ENCODE measurements around the gene SPEF1.

SPEF1 gene

GRCh38 chr20:3775457-3776108 lies 5.7 kb downstream of the SPEF1 start:
- no peak overlapping the region for H3K4me3 ChIP-seq (ENCODE audit: low read length)
- no peak for DNase-seq (ENCODE audit: low read depth)
- no peak for TF ChIP-seq CTCF (IDR thresholded peaks at IDR 0.05; ENCODE audit: insufficient read depth, low read depth, low read length, missing control alignments)

- no peak overlapping the region for H3K4me3 ChIP-seq (ENCODE audit: low read length)
- no peak for DNase-seq (ENCODE audit: low read depth)
- no peak for TF ChIP-seq CTCF (IDR thresholded peaks at IDR 0.05; ENCODE audit: insufficient read depth, low read depth, low read length, missing control alignments)
Observed at GRCh38 chr20:3771552-3772058, 9.6 kb downstream of the SPEF1 start.

- H3K4me3 ChIP-seq (ENCODE audit: low read length): peak overlapping the region; percentile 81
- TF ChIP-seq CTCF (IDR thresholded peaks at IDR 0.05; ENCODE audit: insufficient read depth, low read depth, low read length, missing control alignments): peak; percentile 45
- peak; percentile 77 for DNase-seq (ENCODE audit: low read depth)
Observed at GRCh38 chr20:3768342-3769130, 12.7 kb downstream of the SPEF1 start.

GRCh38 chr20:3767427-3768341 lies 13.6 kb downstream of the SPEF1 start, which contains the start of gene ADISSP:
TSS of gene ADISSP (minus strand) at chr20:3767753. CDS start at chr20:3760100, 7,653 bp downstream.
- no peak for TF ChIP-seq CTCF (IDR thresholded peaks at IDR 0.05; ENCODE audit: insufficient read depth, low read depth, low read length, missing control alignments)
- DNase-seq (ENCODE audit: low read depth): peak; percentile 99
- H3K4me3 ChIP-seq (ENCODE audit: low read length): peak within 1 kb of the TSS; percentile 81

GRCh38 chr20:3767110-3767426 lies 14.2 kb downstream of the SPEF1 start:
- H3K4me3 ChIP-seq (ENCODE audit: low read length): peak overlapping the region; percentile 65
- TF ChIP-seq CTCF (IDR thresholded peaks at IDR 0.05; ENCODE audit: insufficient read depth, low read depth, low read length, missing control alignments): no peak
- DNase-seq (ENCODE audit: low read depth): no peak

GRCh38 chr20:3766422-3767109 lies 14.7 kb downstream of the SPEF1 start:
- DNase-seq (ENCODE audit: low read depth): no peak
- H3K4me3 ChIP-seq (ENCODE audit: low read length): peak overlapping the region; percentile 65
- TF ChIP-seq CTCF (IDR thresholded peaks at IDR 0.05; ENCODE audit: insufficient read depth, low read depth, low read length, missing control alignments): no peak
